ENCODE measurements around the gene GSTK1. TPM values are rescaled to one million over a fixed set of nuclear protein-coding genes. Genes with fewer than 3 reads are reported as not detected.

GSTK1 gene
- total and polyA plus RNA-seq, 10 of the 15 experiments (the other 5 are each of a cell fraction or from before 2014, with no cell fraction given): 76.2 to 166 (median 127) TPM

DNA sequence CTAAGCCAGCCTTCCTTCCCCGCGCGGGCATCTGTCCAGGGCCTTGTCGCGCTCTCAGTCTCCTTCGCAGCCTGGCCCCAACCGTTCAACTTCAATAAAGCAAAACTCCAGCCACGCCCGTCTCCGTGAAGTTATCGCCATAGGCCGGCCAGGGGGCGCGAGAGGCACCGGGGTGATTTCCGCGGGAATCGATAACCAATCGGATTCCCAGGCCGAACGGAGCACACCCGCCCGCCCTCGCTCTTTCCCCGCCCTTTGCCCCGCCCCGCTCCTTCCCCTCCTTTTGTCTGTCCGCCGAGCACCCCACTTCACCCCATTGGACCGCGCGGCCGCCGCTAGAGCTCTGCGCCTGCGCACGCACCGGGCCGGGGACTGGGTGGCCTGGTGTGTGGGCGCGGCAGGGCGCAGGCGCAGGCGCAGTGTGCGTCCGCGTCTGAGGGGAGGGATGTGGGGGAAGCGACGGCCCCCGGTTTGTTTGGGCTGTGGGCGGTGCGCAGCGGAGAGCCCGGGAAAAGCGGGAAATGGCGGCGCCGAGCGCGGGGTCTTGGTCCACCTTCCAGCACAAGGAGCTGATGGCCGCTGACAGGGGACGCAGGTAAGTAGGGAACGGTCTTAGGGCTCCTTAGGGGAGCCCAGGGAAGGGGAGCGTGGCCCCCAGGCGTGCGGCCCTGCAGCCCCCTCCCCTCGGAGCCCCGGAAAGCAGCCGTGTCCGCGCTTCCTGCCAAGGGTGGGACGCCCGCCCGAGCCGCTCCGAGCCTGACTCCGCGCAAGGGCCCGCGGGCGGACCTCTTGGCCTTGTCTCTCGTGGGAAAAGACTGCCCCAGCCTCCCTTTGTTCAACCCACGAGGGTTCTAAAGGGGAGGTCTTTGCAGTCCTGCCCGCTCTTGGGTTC, 24.9 kb downstream of the GSTK1 start, which contains the start of gene CASP2 (continued):
- TF ChIP-seq, protein P1, sequence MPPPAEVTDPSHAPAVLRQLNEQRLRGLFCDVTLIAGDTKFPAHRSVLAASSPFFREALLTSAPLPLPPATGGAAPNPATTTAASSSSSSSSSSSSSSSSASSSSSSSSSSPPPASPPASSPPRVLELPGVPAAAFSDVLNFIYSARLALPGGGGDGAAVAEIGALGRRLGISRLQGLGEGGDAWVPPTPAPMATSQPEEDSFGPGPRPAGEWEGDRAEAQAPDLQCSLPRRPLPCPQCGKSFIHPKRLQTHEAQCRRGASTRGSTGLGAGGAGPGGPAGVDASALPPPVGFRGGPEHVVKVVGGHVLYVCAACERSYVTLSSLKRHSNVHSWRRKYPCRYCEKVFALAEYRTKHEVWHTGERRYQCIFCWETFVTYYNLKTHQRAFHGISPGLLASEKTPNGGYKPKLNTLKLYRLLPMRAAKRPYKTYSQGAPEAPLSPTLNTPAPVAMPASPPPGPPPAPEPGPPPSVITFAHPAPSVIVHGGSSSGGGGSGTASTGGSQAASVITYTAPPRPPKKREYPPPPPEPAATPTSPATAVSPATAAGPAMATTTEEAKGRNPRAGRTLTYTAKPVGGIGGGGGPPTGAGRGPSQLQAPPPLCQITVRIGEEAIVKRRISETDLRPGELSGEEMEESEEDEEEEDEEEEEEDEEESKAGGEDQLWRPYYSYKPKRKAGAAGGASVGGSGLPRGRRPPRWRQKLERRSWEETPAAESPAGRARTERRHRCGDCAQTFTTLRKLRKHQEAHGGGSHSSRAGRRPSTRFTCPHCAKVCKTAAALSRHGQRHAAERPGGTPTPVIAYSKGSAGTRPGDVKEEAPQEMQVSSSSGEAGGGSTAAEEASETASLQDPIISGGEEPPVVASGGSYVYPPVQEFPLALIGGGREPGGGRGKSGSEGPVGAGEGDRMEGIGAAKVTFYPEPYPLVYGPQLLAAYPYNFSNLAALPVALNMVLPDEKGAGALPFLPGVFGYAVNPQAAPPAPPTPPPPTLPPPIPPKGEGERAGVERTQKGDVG (CRISPR knock-in tag; IDR thresholded peaks at IDR 0.05): no peak
- TF ChIP-seq SMAD5 (IDR thresholded peaks at IDR 0.05; ENCODE audit: low read depth) (no peak), ZSCAN29 (IDR thresholded peaks at IDR 0.05) (no peak), FOS (IDR thresholded peaks at IDR 0.05; ENCODE audit: borderline replicate concordance, extremely low read depth, insufficient read length) (no peak), IKZF2 (IDR thresholded peaks at IDR 0.05) (peak in 1 of 2 experiments; percentile 65; a peak in 3 of 4 replicates), RUNX3 (IDR thresholded peaks at IDR 0.05; ENCODE audit: low read length) (peak; percentile 45; the same call in 1 of the 2 replicates), DPF2 (IDR thresholded peaks at IDR 0.05) (peak; percentile 69), ZNF274 (IDR thresholded peaks at IDR 0.05; ENCODE audit: insufficient read depth, insufficient read length) (no peak), MEF2A (IDR thresholded peaks at IDR 0.05; ENCODE audit: insufficient read depth, low read depth, low read length) (no peak), ZNF207 (IDR thresholded peaks at IDR 0.05; ENCODE audit: borderline replicate concordance) (no peak), CHD1 (IDR thresholded peaks at IDR 0.05; ENCODE audit: low read depth, low read length) (no peak), TBL1XR1 (IDR thresholded peaks at IDR 0.05; ENCODE audit: low read depth, low read length) (no peak; the same call in 1 of the 2 replicates), BCL11A (IDR thresholded peaks at IDR 0.05; ENCODE audit: low read depth, low read length) (no peak), RAD51 (IDR thresholded peaks at IDR 0.05) (no peak), CBFB (IDR thresholded peaks at IDR 0.05; ENCODE audit: low read depth) (no peak), BACH1 (IDR thresholded peaks at IDR 0.05; ENCODE audit: borderline replicate concordance) (peak; percentile 88), ZNF24 (IDR thresholded peaks at IDR 0.05) (no peak), NFYA (IDR thresholded peaks at IDR 0.05; ENCODE audit: borderline replicate concordance, low read depth, low read length) (no peak)
- TF ChIP-seq, protein P2, sequence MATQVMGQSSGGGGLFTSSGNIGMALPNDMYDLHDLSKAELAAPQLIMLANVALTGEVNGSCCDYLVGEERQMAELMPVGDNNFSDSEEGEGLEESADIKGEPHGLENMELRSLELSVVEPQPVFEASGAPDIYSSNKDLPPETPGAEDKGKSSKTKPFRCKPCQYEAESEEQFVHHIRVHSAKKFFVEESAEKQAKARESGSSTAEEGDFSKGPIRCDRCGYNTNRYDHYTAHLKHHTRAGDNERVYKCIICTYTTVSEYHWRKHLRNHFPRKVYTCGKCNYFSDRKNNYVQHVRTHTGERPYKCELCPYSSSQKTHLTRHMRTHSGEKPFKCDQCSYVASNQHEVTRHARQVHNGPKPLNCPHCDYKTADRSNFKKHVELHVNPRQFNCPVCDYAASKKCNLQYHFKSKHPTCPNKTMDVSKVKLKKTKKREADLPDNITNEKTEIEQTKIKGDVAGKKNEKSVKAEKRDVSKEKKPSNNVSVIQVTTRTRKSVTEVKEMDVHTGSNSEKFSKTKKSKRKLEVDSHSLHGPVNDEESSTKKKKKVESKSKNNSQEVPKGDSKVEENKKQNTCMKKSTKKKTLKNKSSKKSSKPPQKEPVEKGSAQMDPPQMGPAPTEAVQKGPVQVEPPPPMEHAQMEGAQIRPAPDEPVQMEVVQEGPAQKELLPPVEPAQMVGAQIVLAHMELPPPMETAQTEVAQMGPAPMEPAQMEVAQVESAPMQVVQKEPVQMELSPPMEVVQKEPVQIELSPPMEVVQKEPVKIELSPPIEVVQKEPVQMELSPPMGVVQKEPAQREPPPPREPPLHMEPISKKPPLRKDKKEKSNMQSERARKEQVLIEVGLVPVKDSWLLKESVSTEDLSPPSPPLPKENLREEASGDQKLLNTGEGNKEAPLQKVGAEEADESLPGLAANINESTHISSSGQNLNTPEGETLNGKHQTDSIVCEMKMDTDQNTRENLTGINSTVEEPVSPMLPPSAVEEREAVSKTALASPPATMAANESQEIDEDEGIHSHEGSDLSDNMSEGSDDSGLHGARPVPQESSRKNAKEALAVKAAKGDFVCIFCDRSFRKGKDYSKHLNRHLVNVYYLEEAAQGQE (IDR thresholded peaks at IDR 0.05; ENCODE audit: low read depth, low read length): no peak
- TF ChIP-seq, protein P3, sequence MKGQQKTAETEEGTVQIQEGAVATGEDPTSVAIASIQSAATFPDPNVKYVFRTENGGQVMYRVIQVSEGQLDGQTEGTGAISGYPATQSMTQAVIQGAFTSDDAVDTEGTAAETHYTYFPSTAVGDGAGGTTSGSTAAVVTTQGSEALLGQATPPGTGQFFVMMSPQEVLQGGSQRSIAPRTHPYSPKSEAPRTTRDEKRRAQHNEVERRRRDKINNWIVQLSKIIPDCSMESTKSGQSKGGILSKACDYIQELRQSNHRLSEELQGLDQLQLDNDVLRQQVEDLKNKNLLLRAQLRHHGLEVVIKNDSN (IDR thresholded peaks at IDR 0.05; ENCODE audit: borderline replicate concordance, extremely low read length, insufficient read depth, low read depth, low read length): no peak
- TF ChIP-seq, protein P4, sequence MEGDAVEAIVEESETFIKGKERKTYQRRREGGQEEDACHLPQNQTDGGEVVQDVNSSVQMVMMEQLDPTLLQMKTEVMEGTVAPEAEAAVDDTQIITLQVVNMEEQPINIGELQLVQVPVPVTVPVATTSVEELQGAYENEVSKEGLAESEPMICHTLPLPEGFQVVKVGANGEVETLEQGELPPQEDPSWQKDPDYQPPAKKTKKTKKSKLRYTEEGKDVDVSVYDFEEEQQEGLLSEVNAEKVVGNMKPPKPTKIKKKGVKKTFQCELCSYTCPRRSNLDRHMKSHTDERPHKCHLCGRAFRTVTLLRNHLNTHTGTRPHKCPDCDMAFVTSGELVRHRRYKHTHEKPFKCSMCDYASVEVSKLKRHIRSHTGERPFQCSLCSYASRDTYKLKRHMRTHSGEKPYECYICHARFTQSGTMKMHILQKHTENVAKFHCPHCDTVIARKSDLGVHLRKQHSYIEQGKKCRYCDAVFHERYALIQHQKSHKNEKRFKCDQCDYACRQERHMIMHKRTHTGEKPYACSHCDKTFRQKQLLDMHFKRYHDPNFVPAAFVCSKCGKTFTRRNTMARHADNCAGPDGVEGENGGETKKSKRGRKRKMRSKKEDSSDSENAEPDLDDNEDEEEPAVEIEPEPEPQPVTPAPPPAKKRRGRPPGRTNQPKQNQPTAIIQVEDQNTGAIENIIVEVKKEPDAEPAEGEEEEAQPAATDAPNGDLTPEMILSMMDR (IDR thresholded peaks at IDR 0.05 in 2 of 3, conservative IDR thresholded peaks at IDR 0.05 in 1 of 3; ENCODE audit: control insufficient read depth in 2 of 3, extremely low read depth in 1 of 3, insufficient read depth in 1 of 3, low read depth in 3 of 3, low read length in 3 of 3): peak in 1 of 3 experiments; percentile 24; a peak in 1 of 6 replicates
